Measurements from ENCODE around the gene SBNO2.

SBNO2 gene

DNA sequence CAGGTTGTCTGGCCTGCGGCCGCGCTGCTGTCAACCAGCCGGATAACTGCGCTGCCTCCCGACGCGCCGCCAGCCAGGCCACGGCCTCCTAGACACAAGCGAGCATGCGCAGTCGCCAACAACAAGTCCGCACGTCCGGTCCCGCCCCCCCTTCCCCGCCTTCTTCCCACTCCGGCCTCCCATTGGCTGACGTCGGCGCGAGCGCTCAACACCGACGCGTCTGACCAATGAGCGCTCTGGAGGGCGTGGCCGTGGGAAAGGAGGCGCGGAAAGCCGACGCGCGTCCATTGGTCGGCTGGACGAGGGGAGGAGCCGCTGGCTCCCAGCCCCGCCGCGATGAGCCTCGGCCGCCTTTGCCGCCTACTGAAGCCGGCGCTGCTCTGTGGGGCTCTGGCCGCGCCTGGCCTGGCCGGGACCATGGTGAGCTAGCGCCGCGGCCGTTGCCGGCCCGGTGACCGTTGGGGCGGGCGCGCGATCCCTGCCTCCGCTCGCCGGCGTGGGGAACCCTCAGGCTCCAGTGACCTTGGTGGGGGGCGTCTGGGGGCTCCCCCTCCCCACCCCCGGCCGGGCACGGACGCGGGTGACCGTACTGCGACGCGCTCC is 70.3 kb downstream of the SBNO2 start, which contains the start of gene GPX4:
Gene GPX4 (plus strand): TSS at position 287 of the 603 bp plus-strand sequence. CDS start 50 bp downstream, at position 337.
- DNase-seq = peak; percentile 100

DNA sequence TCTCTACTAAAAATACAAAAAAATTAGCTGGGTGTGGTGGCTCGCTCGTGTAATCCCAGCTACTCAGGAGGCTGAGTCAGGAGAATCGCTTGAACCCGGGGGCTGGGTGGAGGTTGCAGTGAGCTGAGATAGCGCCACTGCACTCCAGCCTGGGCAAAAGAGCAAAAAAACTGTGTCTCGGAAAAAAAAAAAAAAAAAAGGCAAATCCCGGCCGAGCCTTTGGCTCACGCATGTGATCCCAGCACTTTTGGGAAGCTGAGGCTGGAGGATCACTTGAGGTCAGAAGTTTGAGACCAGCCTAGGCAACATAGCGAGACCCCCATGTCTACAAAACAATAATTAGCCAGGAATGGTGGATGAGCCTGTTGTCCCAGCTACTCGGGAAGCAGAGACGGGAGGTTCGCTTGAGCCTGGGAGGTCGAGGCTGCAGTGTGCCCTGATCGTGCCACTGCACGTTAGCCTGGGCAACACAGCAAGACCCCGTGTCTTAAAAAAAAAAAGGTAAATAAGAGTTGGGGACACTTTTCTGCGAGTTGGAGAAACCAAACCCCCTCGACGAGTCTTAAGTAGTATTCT is 70.8 kb downstream of the SBNO2 start:
- DNase-seq = no peak

DNA sequence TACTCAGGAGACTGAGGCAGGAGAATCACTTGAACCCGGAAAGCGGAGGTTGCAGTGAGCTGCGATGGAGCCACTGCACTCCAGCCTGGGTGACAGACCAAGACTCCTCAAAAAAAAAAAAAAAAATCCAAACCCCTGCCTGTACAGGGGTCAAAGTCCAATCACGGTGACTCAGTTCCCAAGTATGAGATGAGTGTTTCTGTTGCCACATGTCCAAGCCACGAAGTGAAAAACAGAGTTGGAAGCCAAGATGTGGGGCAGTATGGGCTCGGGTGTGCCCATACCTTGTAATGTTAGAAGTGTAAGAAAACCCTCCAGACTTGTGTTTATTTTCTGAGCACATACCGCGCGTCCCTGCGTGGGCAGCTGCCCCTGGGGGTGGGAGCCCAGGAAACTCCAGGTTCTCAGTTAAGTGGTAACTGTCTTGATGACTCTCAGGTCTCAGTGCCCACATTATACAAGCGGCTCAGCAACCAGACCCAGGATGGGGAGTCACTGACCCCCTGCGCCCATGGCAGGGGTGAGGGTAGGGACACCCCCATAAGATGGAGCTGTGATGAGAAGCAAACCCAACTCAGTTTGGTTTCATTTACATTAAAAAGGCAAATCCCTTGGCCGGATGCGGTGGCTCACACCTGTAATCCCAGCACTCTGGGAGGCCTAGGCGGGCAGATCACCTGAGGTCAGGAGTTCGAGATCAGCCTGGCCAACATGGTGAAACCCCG is 71.5 kb downstream of the SBNO2 start:
- DNase-seq = no peak

DNA sequence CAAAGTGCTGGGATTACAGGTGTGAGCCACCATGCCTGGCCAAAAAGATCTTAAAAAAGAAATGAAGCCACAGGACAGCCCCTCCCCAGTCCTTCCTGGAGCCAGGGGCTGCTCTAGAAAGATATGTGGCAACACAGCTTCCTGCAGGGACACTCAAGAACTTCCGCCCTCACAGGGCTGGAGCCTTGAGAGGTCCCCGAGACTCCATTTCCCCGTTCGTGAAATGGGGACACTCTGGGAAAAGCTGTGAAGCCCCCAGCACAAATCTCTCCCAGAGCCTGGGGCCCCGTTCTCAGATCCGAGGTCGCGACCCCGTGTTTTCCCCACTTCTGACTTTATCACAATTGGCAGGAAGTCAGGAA is 72.8 kb downstream of the SBNO2 start:
- DNase-seq = no peak

DNA sequence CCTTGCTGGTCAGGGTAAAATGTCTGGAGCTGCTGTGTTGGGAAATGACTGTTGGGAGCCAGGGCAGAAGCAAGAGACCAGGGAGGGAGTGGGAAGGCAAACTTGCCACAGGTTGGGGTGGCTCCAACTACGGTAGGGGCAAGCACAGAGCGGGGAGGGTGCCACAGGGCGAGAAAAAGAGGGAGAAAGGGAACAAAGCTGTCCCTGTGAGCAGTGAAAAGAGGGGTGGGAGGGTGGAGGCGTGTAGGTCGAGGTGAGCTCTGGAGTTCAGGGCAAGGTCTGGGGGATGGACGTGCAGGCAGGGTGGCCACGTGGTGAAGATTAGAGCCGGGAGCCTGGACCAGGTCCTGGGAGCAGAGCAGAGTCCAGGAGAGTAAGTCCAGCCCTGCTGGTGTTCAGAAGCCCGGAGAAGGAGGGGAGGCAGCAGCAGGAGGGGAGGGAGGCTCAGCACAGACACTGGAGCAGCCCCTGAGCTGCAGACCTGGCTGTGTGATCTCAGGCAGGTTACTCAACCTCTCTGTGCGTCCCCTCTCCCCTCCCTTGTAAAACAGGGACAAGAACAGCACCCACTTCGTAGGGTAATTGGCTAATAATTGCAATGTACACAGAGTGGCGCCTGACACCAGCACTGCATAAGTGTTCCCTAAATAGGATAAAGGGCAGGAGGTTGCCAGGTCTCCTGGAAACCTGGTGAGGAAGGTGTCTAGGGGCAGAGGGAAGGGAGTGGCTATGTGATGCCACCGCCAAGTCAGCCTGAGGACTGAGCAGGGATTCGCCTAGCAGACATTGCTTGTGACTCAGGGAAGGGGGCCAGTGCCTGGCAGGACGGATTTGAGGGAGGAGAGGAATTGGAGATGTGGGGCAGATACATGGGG is 75.7 kb downstream of the SBNO2 start:
- peak; percentile 79 for DNase-seq

DNA sequence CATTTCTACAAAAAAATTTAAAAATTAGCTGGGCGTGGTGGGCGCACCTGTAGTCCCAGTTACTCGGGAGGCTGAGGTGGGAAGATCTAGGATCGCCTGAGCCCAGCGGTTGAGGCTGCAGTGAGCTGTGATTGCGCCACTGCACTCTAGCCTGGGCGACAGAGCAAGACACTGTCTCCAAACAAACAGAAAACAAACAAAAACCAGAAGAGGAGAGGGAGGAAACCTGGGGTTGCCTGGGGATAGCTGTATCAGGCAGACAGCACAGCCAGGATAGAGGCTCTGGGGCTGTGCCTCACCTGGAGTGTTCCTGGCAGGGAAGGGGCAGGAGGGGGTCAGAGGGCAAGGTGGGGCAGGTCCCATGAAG is 76.3 kb downstream of the SBNO2 start:
- no peak for DNase-seq

DNA sequence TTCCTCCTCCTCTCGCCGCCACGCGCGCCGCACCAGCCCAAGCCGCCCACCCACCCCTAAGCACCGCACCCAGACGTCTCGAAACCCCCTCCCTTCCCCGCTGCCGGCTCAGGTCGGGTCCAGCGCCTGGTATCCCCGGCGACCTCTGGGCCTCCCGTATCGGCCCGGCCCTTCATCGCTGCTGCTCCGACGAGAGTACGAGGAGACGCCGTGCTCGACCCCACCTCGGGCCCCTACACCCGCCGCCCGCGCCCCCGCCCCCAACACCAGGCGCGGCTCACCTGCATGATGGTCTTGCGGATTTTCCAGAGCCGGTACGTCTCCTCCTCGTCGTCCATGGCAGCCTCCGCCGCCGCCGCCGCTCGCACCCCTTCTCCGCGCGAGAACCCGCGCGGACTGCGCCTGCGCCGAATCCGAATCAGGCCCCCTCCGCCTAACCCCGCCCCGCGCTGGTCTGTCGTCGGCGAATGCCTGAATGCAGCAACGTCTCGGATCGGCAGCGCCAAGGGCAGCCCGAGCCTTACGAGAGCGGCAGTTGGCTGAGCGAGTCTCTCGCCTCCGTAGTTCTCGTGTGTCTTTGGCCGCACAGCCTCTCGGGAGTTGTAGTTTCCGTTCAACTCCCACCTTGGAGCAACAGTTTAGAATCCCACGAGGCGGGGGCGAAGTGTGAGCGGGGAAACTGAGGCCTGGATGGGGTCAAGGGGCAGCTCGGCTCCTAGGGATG is 78.9 kb downstream of the SBNO2 start, which contains the start of gene POLR2E:
Gene POLR2E (minus strand): TSS at position 398 of the 724 bp plus-strand sequence. CDS start 60 bp downstream, at position 338.
- peak; percentile 99 for DNase-seq

DNA sequence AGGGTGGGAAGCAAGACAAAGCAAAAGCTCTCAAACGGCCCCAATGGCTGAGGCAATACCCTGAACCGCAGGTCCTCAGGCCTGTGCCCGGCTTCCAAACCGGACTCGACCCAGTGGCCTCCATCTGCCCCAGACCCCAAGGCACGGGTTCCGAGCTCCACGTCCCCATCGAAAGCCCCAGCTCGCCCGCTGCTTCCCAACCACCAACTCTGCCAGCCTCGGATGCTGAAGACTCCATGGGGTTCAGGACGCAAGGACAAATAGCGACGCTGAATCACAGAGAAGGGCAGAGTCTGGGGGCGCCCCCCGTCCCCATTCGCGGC is 79.5 kb downstream of the SBNO2 start:
- no peak for DNase-seq

DNA sequence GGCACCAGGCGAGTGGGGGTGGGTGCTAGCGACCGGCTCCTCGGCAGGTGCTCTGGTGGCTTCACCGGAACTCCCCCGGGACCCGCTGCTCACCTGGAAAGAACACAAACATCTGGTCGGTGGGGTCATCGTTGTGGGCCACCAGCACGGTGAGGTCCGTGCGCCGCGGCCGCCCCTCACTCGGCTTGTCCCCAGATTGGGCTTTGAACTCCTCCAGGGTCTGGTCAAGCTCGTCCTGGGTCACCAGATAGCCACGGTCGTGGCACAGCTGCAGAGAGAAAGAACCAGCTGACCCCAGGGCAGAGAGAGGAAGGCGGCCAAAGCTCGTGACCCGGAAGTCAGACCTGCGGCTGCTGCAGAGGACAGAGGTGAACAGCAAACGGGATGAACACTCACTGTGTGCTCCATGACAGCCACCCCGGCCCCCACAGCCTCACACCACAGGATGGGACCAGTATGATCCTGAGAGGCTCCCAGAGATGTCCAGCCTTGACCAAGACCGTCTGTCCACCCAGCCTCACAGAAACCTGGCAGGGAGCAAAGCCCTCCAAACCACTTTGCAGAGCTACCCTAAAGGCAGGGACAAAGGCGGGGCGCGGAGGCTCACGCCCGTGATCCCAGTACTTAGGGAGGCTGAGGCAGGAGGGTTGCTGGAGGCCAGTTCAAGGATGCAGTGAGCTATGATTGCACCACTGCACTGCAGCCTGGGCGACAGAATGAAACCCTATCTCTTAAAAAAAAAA is 80.1 kb downstream of the SBNO2 start:
- no peak for DNase-seq

DNA sequence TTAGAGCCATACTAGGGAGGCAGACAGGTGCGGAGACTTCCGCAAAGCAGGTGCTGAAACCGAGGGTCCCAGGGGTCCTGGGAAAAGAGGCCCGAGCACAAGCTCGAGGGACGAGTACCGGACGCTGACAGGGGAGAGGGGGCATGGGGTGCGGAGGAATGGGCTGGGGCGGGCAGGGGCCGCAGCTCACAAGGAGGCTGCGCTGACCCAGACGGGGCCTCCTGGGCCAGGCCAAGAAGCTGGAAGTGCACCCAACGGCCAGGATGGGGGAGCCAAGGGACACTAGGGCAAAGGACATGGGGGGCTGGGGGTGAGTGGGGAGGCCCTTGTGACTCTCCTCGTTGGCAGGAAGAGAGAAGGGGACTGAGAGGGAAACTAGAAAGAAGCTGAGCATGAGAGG is 80.7 kb downstream of the SBNO2 start:
- DNase-seq = no peak

DNA sequence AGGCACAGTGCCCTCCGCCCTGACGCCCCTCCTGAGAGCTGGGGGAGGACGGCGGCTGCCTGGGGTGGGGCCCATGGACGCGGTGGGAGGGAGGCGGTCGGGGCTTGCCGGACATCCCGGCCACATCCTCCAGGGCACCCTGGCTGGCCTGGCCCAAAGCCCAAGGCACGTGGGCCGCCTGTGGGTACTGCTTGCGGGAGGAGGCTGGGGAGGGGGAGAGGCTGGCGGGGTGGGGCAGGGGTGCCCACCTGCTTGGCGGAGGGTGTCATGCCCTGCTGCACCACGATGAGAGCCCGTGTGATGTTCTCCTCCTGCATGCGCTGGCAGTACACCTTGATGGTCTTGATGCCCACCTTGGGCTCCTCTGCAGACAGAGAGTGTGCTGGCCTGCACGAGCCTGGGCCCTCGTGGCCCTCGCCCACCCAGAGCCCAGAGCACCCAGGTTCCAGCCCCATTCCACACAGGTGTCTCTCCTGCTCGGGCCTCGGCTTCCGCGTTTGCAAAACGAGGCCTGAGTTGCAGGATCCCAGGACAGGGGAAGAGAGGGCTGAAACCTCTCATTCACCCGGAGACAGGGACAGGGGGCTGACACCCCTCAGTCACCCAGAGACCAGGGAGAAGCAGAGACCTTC is 82.4 kb downstream of the SBNO2 start:
- DNase-seq = no peak

DNA sequence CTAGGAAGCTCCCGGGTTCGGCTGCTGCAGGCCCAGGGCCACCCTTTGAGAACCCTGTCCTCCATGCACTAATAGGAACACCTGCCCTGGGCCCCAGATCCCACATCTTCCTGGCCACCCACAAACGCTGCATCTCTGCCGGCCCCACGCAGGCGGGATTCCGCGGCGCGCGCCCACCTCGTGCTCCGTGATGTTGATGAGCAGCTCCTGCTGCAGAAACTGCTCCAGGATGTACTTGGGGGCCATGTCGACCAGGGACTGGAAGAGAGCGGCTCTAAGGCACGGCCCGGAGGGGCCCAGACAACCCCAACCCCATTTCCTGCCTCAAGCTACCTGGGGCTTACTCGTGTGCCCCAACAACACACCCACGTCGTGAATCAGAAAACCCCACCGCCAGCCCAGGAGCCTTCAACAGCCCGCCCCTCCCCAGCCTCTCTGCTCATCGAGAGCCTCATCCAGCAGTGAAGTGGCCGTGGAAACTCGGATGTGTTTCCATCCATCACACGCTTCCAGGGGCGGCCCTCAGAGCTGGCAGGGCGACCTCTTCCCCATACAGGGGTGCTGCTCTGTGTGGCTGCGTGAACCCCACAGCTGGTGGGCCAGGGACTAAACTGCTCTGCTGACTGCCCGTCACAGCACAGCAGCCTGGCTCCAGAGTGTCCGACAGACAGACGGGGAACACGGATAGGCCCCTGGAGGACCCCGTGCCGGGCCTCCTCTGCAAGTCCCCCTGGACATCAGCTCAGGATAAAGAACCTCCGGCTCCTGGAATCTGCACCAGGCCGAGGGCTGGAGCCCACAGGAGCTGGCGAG is 83.1 kb downstream of the SBNO2 start:
- no peak for DNase-seq

DNA sequence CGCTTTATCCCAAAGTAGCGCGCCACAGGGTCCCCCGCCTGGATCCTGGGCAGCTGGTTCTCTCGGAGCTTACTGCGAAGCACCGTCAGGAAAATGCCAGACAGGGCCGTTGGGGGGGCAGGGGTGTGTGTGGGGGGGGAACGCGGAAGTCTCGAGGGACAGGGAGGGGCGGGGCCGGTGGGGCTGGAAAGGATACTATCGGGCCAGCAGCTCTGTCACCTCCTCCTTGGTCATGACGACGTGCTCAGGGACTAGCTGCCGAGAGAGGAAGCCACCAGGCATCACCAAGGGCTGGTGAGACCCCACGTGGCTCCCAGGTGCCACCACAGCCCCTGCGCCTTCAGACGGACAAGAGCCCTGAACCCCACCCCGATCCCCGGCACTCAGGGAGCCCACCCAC is 84.2 kb downstream of the SBNO2 start:
- DNase-seq = no peak

DNA sequence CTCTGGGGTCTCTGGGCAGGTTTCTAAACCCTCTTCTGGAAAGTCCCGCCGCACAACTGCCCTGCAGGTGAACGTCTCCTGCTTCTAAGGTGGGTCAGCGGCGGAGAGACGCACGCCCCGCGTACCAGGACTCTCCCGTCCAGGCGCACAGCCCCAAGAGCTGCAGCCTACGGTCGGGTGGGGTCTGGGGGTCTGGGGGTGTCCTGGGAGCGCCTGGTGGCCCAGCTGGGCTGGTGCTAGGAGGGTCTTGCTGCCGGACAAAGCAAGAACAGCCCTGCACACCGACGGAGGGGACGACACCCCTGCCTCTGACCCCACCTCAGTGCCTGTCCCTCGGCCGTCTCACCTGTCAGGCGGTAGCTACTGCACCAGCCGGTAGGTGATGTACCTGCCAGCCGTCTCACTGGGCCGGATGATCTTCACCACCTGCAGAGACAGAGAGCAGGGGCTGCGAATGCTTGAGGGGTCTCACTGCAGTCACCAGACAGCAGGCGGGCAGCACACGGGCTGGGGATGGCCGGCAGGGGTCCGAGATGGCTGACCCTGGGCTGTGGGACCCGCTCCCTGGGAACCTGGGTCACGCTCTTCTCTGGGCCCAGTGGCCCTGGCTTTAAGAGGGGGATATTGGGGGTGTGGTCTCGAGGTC is 84.8 kb downstream of the SBNO2 start:
- DNase-seq = no peak

DNA sequence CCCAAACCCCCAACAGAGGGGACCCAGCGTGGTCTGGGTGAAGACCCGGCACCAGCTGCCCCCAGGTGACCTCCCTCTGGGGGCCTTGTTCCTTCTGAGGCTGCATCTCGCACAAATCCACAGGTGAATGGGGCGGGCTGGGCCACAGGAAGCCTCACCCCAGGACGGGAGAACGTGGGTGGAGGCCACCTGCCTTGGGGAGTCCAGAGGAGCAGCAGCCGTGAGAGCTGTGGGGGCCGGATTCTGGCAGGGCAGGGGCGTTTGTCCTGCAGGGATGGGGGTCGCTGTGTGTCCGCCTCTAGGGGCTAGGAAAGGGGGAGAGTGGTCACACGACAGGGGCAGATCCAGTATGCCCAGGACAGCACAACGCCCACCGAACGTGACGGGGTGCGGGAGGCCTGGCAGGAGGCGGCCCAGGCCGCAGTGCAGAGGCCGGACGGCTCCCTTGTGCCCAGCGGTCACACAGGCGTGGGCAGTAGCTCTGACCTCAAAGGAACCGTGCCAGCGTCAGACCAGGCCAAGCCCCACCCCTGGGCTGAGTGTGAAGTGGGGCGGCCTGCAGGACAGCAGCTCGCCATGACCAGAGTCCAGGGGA is 85.6 kb downstream of the SBNO2 start:
- no peak for DNase-seq

DNA sequence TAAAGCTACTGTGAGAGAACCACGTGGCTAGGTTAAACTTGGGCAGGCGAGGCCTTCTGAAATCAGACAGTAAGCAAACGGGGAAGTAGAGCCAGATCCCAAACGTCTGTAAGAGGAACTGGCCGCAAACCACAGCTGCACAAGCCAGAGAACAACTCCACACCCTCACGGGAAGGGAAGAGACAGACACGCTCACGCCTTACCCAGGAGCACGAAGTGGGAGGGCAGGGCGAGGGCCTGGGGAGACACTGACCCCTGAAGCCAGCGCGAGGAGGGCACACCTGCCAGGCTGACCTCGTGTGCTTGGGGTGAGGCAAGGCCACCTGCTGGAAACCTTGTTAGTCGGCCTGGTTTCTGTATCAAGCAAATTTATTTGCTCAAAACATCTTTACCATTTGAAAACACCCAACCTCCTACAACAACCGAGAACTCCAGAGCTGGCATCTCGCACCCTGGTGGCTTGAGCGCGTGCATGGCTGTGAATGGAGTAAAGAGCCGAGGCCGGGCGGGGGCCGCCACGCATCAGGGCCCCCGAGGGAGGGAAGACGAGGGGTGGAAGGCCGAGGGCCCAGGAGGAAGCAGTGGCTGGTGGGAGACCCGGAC is 86.2 kb downstream of the SBNO2 start:
- DNase-seq = no peak

DNA sequence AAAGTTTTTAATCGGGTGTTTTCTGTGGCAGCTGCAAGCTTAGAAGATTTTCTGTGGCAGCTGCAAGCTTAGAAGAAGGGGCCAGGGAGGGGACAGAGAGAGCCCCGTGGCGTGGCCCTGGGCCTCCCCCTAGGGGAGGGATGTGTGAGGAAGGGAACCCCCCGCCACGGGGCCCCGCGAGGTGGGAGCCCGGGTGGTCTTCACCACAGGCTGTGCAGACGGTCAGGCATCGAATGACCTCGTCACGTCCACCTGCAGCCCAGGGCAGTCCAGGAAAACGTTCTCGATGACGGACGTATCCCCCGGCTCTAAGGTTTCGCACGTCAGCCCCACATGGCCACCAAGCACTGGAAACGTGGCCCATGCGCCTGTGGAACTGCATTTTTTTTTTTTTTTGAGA is 87.5 kb downstream of the SBNO2 start:
- DNase-seq = no peak

DNA sequence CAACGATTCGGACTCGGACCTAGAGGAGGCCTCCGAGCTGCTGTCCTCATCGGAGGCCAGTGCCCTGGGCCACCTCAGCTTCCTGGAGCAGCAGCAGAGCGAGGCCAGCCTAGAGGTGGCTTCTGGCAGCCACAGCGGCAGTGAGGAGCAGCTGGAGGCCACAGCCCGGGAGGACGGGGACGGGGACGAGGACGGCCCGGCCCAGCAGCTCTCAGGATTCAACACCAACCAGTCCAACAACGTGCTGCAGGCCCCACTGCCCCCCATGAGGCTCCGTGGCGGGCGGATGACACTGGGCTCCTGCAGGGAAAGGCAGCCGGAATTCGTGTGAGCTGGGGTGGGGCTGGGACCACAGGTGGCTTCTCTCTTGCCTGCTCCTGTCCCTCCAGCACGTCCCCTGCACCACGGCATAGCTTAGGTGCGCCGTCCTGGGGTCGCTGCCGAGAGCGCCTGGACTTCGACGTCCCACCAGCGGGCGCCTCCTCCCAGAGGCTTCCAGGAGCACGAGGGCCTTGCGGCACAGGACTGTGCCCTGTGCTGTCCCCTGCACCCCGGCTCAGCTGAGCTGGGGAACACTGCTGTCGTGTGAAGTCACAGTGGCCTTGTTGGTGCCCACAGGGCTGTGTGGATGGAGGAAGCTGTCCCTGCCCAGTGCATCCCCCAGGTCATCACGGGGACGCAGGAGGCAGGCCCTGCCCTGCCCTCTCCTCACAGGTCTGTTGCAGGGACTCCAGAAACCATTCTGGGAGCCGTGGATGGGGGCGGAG is 88.2 kb downstream of the SBNO2 start:
- no peak for DNase-seq

Measured in NCI-H69 (cell line).